ENCODE measurements around the gene RNF8.

Gene RNF8

GRCh38 chr6:37309046-37309445 lies 44.7 kb upstream of the RNF8 start:
- ChIA-PET POLR2A (ENCODE audit: low non-redundant PET) (no interaction called here), CTCF (no interaction called here)

GRCh38 chr6:37309692-37310091 lies 44.1 kb upstream of the RNF8 start:
- ChIA-PET POLR2A (ENCODE audit: low non-redundant PET) (no interaction called here), CTCF (no interaction called here)
- no peak for TF ChIP-seq CTCF (conservative IDR thresholded peaks at IDR 0.05; ENCODE audit: low read depth)
- no peak overlapping the region for H3K27ac ChIP-seq
- no peak for DNase-seq (ENCODE audit: low spot score)

More at GRCh38 chr6:37309046-37309445, 44.7 kb upstream of the RNF8 start:
- TF ChIP-seq CTCF (conservative IDR thresholded peaks at IDR 0.05; ENCODE audit: low read depth): no peak
- no peak for DNase-seq (ENCODE audit: low spot score)
- no peak overlapping the region for H3K27ac ChIP-seq

GRCh38 chr6:37310966-37311365 lies 42.8 kb upstream of the RNF8 start:
- TF ChIP-seq CTCF (conservative IDR thresholded peaks at IDR 0.05; ENCODE audit: low read depth): no peak
- DNase-seq (ENCODE audit: low spot score): no peak
- H3K27ac ChIP-seq: no peak overlapping the region
- ChIA-PET POLR2A (ENCODE audit: low non-redundant PET) (no interaction called here), CTCF (interaction anchor here (0.7 kb wide), 1 partner anchor 9 kb away, joined by 3 read pairs; no protein-coding TSS in a partner anchor)

GRCh38 chr6:37311741-37312473 lies 41.9 kb upstream of the RNF8 start:
- CTCF ChIA-PET: interaction anchor here (3.5 kb wide), 1 partner anchor 7 kb away, joined by 17 read pairs; no protein-coding TSS in a partner anchor
- no peak overlapping the region for H3K27ac ChIP-seq
- POLR2A ChIA-PET (ENCODE audit: low non-redundant PET): no interaction called here
- no peak for TF ChIP-seq CTCF (conservative IDR thresholded peaks at IDR 0.05; ENCODE audit: low read depth)
- DNase-seq (ENCODE audit: low spot score): no peak

GRCh38 chr6:37313723-37314486 lies 39.9 kb upstream of the RNF8 start:
- TF ChIP-seq CTCF (conservative IDR thresholded peaks at IDR 0.05; ENCODE audit: low read depth): no peak
- ChIA-PET POLR2A (ENCODE audit: low non-redundant PET) (interaction anchor here (0.5 kb wide), 1 partner anchor 1294 kb away, joined by 4 read pairs; no protein-coding TSS in a partner anchor), CTCF (interaction anchor here (0.6 to 3.5 kb wide), 4 partner anchors 9 to 33 kb away, joined by 3 to 17 read pairs (median 6); no protein-coding TSS in a partner anchor)
- no peak overlapping the region for H3K27ac ChIP-seq
- DNase-seq (ENCODE audit: low spot score): no peak

- POLR2A ChIA-PET (ENCODE audit: low non-redundant PET): no interaction called here
- TF ChIP-seq CTCF (conservative IDR thresholded peaks at IDR 0.05; ENCODE audit: low read depth): 0 out of 2 replicates have a peak, but pooled peaks have one; percentile 40
- H3K27ac ChIP-seq: no peak overlapping the region
- CTCF ChIA-PET: interaction anchor here (0.6 to 3.5 kb wide), 7 partner anchors 10 to 104 kb away, joined by 3 to 17 read pairs (median 4); no protein-coding TSS in a partner anchor
- peak; percentile 36 for DNase-seq (ENCODE audit: low spot score)
Observed at GRCh38 chr6:37314487-37315156, 39.2 kb upstream of the RNF8 start.
